Measurements from ENCODE around the gene EML1.

EML1 gene

GRCh38 chr14:99797231-99797630 is 4.0 kb downstream of the EML1 start:
- Mint-ChIP-seq H3K4me1 (no peaks in the 10 kb centered on the region), H3K27me3 (peaks cover 27% of the 10 kb centered on the region), H3K27ac (no peak overlapping the region), H3K4me3 (no peak overlapping the region), H3K9me3 (no peaks in the 10 kb centered on the region), H3K36me3 (no peaks in the 10 kb centered on the region)
- DNase-seq (ENCODE audit: low spot score in 2 of 2) (no peak), ATAC-seq (ENCODE audit: low read depth) (no peak)

- H3K9me3 Mint-ChIP-seq, result no peaks in the 10 kb centered on the region
- no peak overlapping the region for H3K27ac Mint-ChIP-seq
- peaks cover 24% of the 10 kb centered on the region for H3K27me3 Mint-ChIP-seq
- H3K4me1 Mint-ChIP-seq, result no peaks in the 10 kb centered on the region
- no peak overlapping the region for H3K4me3 Mint-ChIP-seq
- H3K36me3 Mint-ChIP-seq, result no peaks in the 10 kb centered on the region
- no peak for DNase-seq (ENCODE audit: low spot score in 2 of 2)
- ATAC-seq (ENCODE audit: low read depth), result no peak
Measured at GRCh38 chr14:99800781-99801180, 7.6 kb downstream of the EML1 start.

- Mint-ChIP-seq H3K9me3 (no peaks in the 10 kb centered on the region), H3K4me3 (no peak overlapping the region), H3K4me1 (no peaks in the 10 kb centered on the region), H3K27ac (no peak overlapping the region), H3K27me3 (peaks cover 15% of the 10 kb centered on the region), H3K36me3 (no peaks in the 10 kb centered on the region)
- no peak for ATAC-seq (ENCODE audit: low read depth)
- DNase-seq (ENCODE audit: low spot score in 2 of 2), result no peak
Measured at GRCh38 chr14:99802301-99803105, 9.3 kb downstream of the EML1 start.

- Mint-ChIP-seq H3K4me1 (no peaks in the 10 kb centered on the region), H3K36me3 (no peaks in the 10 kb centered on the region), H3K4me3 (no peak overlapping the region), H3K27me3 (peaks cover 15% of the 10 kb centered on the region), H3K9me3 (no peaks in the 10 kb centered on the region), H3K27ac (no peak overlapping the region)
- no peak for DNase-seq (ENCODE audit: low spot score in 2 of 2)
- ATAC-seq (ENCODE audit: low read depth), result no peak
Measured at GRCh38 chr14:99803106-99803775, 10.0 kb downstream of the EML1 start.

- H3K4me3 Mint-ChIP-seq, result no peak overlapping the region
- ATAC-seq (ENCODE audit: low read depth) (no peak), DNase-seq (ENCODE audit: low spot score in 2 of 2) (no peak)
- H3K36me3 Mint-ChIP-seq, result no peaks in the 10 kb centered on the region
- no peaks in the 10 kb centered on the region for H3K4me1 Mint-ChIP-seq
- H3K9me3 Mint-ChIP-seq, result no peaks in the 10 kb centered on the region
- no peak overlapping the region for H3K27ac Mint-ChIP-seq
- peaks cover 15% of the 10 kb centered on the region for H3K27me3 Mint-ChIP-seq
Measured at GRCh38 chr14:99803803-99804202, 10.6 kb downstream of the EML1 start.

GRCh38 chr14:99805757-99806439 is 12.7 kb downstream of the EML1 start:
- Mint-ChIP-seq H3K27me3 (peaks cover 15% of the 10 kb centered on the region), H3K4me1 (no peaks in the 10 kb centered on the region), H3K9me3 (no peaks in the 10 kb centered on the region), H3K27ac (no peak overlapping the region), H3K4me3 (no peak overlapping the region), H3K36me3 (no peaks in the 10 kb centered on the region)
- DNase-seq (ENCODE audit: low spot score in 2 of 2), result no peak
- ATAC-seq (ENCODE audit: low read depth), result no peak

GRCh38 chr14:99806836-99807235 is 13.6 kb downstream of the EML1 start:
- peaks cover 13% of the 10 kb centered on the region for H3K27me3 Mint-ChIP-seq
- no peak overlapping the region for H3K27ac Mint-ChIP-seq
- DNase-seq (ENCODE audit: low spot score in 2 of 2) (no peak), ATAC-seq (ENCODE audit: low read depth) (no peak)
- no peaks in the 10 kb centered on the region for H3K4me1 Mint-ChIP-seq
- no peaks in the 10 kb centered on the region for H3K9me3 Mint-ChIP-seq
- no peak overlapping the region for H3K4me3 Mint-ChIP-seq
- no peaks in the 10 kb centered on the region for H3K36me3 Mint-ChIP-seq

- no peaks in the 10 kb centered on the region for H3K9me3 Mint-ChIP-seq
- H3K4me3 Mint-ChIP-seq, result no peak overlapping the region
- H3K27me3 Mint-ChIP-seq, result peaks cover 11% of the 10 kb centered on the region
- ATAC-seq (ENCODE audit: low read depth) (no peak), DNase-seq (ENCODE audit: low spot score in 2 of 2) (no peak)
- no peak overlapping the region for H3K27ac Mint-ChIP-seq
- no peaks in the 10 kb centered on the region for H3K4me1 Mint-ChIP-seq
- no peaks in the 10 kb centered on the region for H3K36me3 Mint-ChIP-seq
Measured at GRCh38 chr14:99807413-99808153, 14.4 kb downstream of the EML1 start.

- no peak overlapping the region for H3K27ac Mint-ChIP-seq
- H3K27me3 Mint-ChIP-seq, result peaks cover 11% of the 10 kb centered on the region
- no peak overlapping the region for H3K4me3 Mint-ChIP-seq
- H3K4me1 Mint-ChIP-seq, result no peaks in the 10 kb centered on the region
- no peaks in the 10 kb centered on the region for H3K9me3 Mint-ChIP-seq
- DNase-seq (ENCODE audit: low spot score in 2 of 2) (no peak), ATAC-seq (ENCODE audit: low read depth) (no peak)
- no peaks in the 10 kb centered on the region for H3K36me3 Mint-ChIP-seq
Measured at GRCh38 chr14:99808154-99808505, 14.9 kb downstream of the EML1 start.

- DNase-seq (ENCODE audit: low spot score in 2 of 2) (no peak), ATAC-seq (ENCODE audit: low read depth) (no peak)
- Mint-ChIP-seq H3K4me1 (no peaks in the 10 kb centered on the region), H3K9me3 (no peaks in the 10 kb centered on the region), H3K36me3 (no peaks in the 10 kb centered on the region), H3K27ac (no peak overlapping the region), H3K4me3 (no peak overlapping the region), H3K27me3 (peaks cover 11% of the 10 kb centered on the region)
Measured at GRCh38 chr14:99808515-99808914, 15.3 kb downstream of the EML1 start.

- ATAC-seq (ENCODE audit: low read depth), result no peak
- Mint-ChIP-seq H3K27ac (no peak overlapping the region), H3K4me1 (no peaks in the 10 kb centered on the region), H3K36me3 (no peaks in the 10 kb centered on the region), H3K4me3 (no peak overlapping the region), H3K9me3 (no peaks in the 10 kb centered on the region), H3K27me3 (peaks cover 11% of the 10 kb centered on the region)
- no peak for DNase-seq (ENCODE audit: low spot score in 2 of 2)
Measured at GRCh38 chr14:99809360-99809759, 16.1 kb downstream of the EML1 start.

GRCh38 chr14:99809859-99810558 is 16.8 kb downstream of the EML1 start:
- DNase-seq (ENCODE audit: low spot score in 2 of 2) (no peak), ATAC-seq (ENCODE audit: low read depth) (no peak)
- no peak overlapping the region for H3K27ac Mint-ChIP-seq
- no peak overlapping the region for H3K4me3 Mint-ChIP-seq
- H3K9me3 Mint-ChIP-seq, result no peaks in the 10 kb centered on the region
- H3K27me3 Mint-ChIP-seq, result peaks cover 11% of the 10 kb centered on the region
- H3K4me1 Mint-ChIP-seq, result no peaks in the 10 kb centered on the region
- H3K36me3 Mint-ChIP-seq, result no peaks in the 10 kb centered on the region

- no peaks in the 10 kb centered on the region for H3K36me3 Mint-ChIP-seq
- ATAC-seq (ENCODE audit: low read depth) (no peak), DNase-seq (ENCODE audit: low spot score in 2 of 2) (no peak)
- no peak overlapping the region for H3K27ac Mint-ChIP-seq
- H3K4me1 Mint-ChIP-seq, result no peaks in the 10 kb centered on the region
- no peak overlapping the region for H3K4me3 Mint-ChIP-seq
- H3K27me3 Mint-ChIP-seq, result peaks cover 11% of the 10 kb centered on the region
- no peaks in the 10 kb centered on the region for H3K9me3 Mint-ChIP-seq
Measured at GRCh38 chr14:99810559-99810874, 17.3 kb downstream of the EML1 start.

Data from memory B cell (primary cell).